ENCODE data around the gene AADACL4.
"Not testable (repeated sequence)": the region's sequence is repeated elsewhere in the genome, so short reads cannot be mapped to it uniquely, and the experiment has no call there.

Gene AADACL4

GRCh38 chr1:12629985-12630760 lies 13.7 kb upstream of the AADACL4 start:
- no peak for DNase-seq

- DNase-seq = no peak
These were observed 12.8 kb upstream of the AADACL4 start for GRCh38 chr1:12630946-12631530.

- no peak for DNase-seq
These were observed 12.3 kb upstream of the AADACL4 start for GRCh38 chr1:12631571-12631970.

- no peak for DNase-seq
These were observed 9.7 kb upstream of the AADACL4 start for GRCh38 chr1:12634156-12634555.

GRCh38 chr1:12634696-12635202 lies 9.1 kb upstream of the AADACL4 start:
- no peak for DNase-seq

GRCh38 chr1:12636098-12636950 lies 7.6 kb upstream of the AADACL4 start:
- DNase-seq = no peak

- no peak for DNase-seq
These were observed 6.2 kb upstream of the AADACL4 start for GRCh38 chr1:12637693-12638092.

- no peak for DNase-seq
These were observed 3.5 kb upstream of the AADACL4 start for GRCh38 chr1:12640237-12640957.

GRCh38 chr1:12640958-12641272 lies 3.0 kb upstream of the AADACL4 start:
- no peak for DNase-seq

GRCh38 chr1:12643079-12643478 lies 806 bp upstream of the AADACL4 start:
- no peak for DNase-seq

GRCh38 chr1:12644237-12644636 lies 352 bp downstream of the AADACL4 start:
- DNase-seq = no peak

- DNase-seq = no peak
These were observed 944 bp downstream of the AADACL4 start for GRCh38 chr1:12644829-12645228.

- DNase-seq = not testable (repeated sequence)
These were observed 1.5 kb downstream of the AADACL4 start for GRCh38 chr1:12645401-12645800.

GRCh38 chr1:12648741-12649140 lies 4.9 kb downstream of the AADACL4 start:
- DNase-seq = no peak

- DNase-seq = no peak
These were observed 6.1 kb downstream of the AADACL4 start for GRCh38 chr1:12649971-12650421.

- no peak for DNase-seq
These were observed 10.2 kb downstream of the AADACL4 start for GRCh38 chr1:12654004-12654567.

- no peak for DNase-seq
These were observed 10.8 kb downstream of the AADACL4 start for GRCh38 chr1:12654657-12655056.

GRCh38 chr1:12656575-12656974 lies 12.7 kb downstream of the AADACL4 start:
- no peak for DNase-seq

GRCh38 chr1:12657060-12657884 lies 13.4 kb downstream of the AADACL4 start:
- DNase-seq = no peak

- DNase-seq = not testable (repeated sequence)
These were observed 14.1 kb downstream of the AADACL4 start for GRCh38 chr1:12657885-12658512.

Measured in T-helper 1 cell (primary cell).